Measurements from ENCODE around the gene DAB2.

DAB2 gene

GRCh38 chr5:39446231-39446630, 21.5 kb upstream of the DAB2 start:
- no peaks in the 10 kb centered on the region for H3K27me3 ChIP-seq
- no peaks in the 10 kb centered on the region for H3K9me3 ChIP-seq
- no peak for TF ChIP-seq CTCF (IDR thresholded peaks at IDR 0.05; ENCODE audit: low read depth, low read length)
- no peaks in the 10 kb centered on the region for H3K4me1 ChIP-seq
- no peak overlapping the region for H3K4me3 ChIP-seq (ENCODE audit: low read depth, low read length)
- H3K36me3 ChIP-seq, result no peaks in the 10 kb centered on the region
- no peak for DNase-seq

- Histone ChIP-seq H3K4me3 (ENCODE audit: low read depth, low read length) (no peak overlapping the region), H3K36me3 (no peaks in the 10 kb centered on the region), H3K9me3 (no peaks in the 10 kb centered on the region), H3K27me3 (no peaks in the 10 kb centered on the region), H3K4me1 (no peaks in the 10 kb centered on the region)
- no peak for DNase-seq
- TF ChIP-seq CTCF (IDR thresholded peaks at IDR 0.05; ENCODE audit: low read depth, low read length), result no peak
Measured at GRCh38 chr5:39443911-39444310, 19.1 kb upstream of the DAB2 start.

- Histone ChIP-seq H3K4me3 (ENCODE audit: low read depth, low read length) (no peak overlapping the region), H3K27me3 (no peaks in the 10 kb centered on the region), H3K9me3 (no peaks in the 10 kb centered on the region), H3K36me3 (no peaks in the 10 kb centered on the region), H3K4me1 (no peaks in the 10 kb centered on the region)
- TF ChIP-seq CTCF (IDR thresholded peaks at IDR 0.05; ENCODE audit: low read depth, low read length), result no peak
- DNase-seq, result no peak
Measured at GRCh38 chr5:39442991-39443390, 18.2 kb upstream of the DAB2 start.

- no peak overlapping the region for H3K4me3 ChIP-seq (ENCODE audit: low read depth, low read length)
- H3K27me3 ChIP-seq, result no peaks in the 10 kb centered on the region
- TF ChIP-seq CTCF (IDR thresholded peaks at IDR 0.05; ENCODE audit: low read depth, low read length), result no peak
- H3K4me1 ChIP-seq, result no peaks in the 10 kb centered on the region
- DNase-seq, result no peak
- H3K36me3 ChIP-seq, result no peaks in the 10 kb centered on the region
- H3K9me3 ChIP-seq, result no peaks in the 10 kb centered on the region
Measured at GRCh38 chr5:39441838-39442237, 17.1 kb upstream of the DAB2 start.

- no peak for DNase-seq
- Histone ChIP-seq H3K27me3 (no peaks in the 10 kb centered on the region), H3K9me3 (no peaks in the 10 kb centered on the region), H3K36me3 (no peaks in the 10 kb centered on the region), H3K4me3 (ENCODE audit: low read depth, low read length) (no peak overlapping the region), H3K4me1 (no peaks in the 10 kb centered on the region)
- TF ChIP-seq CTCF (IDR thresholded peaks at IDR 0.05; ENCODE audit: low read depth, low read length), result no peak
Measured at GRCh38 chr5:39440958-39441624, 16.3 kb upstream of the DAB2 start.

- no peak for DNase-seq
- no peaks in the 10 kb centered on the region for H3K9me3 ChIP-seq
- no peaks in the 10 kb centered on the region for H3K36me3 ChIP-seq
- H3K4me3 ChIP-seq (ENCODE audit: low read depth, low read length), result no peak overlapping the region
- H3K4me1 ChIP-seq, result no peaks in the 10 kb centered on the region
- TF ChIP-seq CTCF (IDR thresholded peaks at IDR 0.05; ENCODE audit: low read depth, low read length), result no peak
- no peaks in the 10 kb centered on the region for H3K27me3 ChIP-seq
Measured at GRCh38 chr5:39440192-39440957, 15.6 kb upstream of the DAB2 start.

Measured in BE2C (cell line).